Activated CD4-positive, CD25-positive, alpha-beta regulatory T cell treated with anti-CD3 and anti-CD28 coated beads, Interleukin-2, amount 50 U/mL, for 16 hours (primary cell): ENCODE measurements around the gene OR52M1.

Experiments used
- DNase-seq: peaks from one replicate; pipeline ENCODE4 v3.0.0-alpha.2; 2020; ENCODE audit warnings: low read depth, low spot score

Gene OR52M1

GRCh38 chr11:4565371-4565770 is 20.4 kb downstream of the OR52M1 start:
- DNase-seq, result no peak

- DNase-seq, result no peak
Measured at GRCh38 chr11:4569075-4569474, 24.1 kb downstream of the OR52M1 start.

- DNase-seq, result no peak
Measured at GRCh38 chr11:4576880-4577279, 31.9 kb downstream of the OR52M1 start.

DNA sequence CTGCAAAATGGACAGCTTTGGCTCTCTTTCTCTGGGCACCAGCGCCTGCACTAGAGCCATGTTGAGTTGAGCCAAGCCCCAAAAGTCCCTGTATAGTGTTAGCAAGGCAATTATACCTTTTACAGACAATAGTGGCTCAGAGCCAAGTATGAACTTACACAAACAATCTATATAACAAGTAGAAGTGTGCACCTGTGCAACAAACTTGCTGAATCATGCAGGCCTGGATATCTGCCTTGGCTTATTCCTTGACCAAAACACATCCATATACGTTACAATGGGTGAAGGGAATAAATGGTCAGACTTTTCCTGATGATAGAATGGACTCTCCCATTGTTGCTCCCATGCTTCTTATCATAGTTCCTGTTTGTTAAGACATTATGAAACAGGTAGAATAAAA is 32.8 kb downstream of the OR52M1 start:
- DNase-seq, result no peak

DNA sequence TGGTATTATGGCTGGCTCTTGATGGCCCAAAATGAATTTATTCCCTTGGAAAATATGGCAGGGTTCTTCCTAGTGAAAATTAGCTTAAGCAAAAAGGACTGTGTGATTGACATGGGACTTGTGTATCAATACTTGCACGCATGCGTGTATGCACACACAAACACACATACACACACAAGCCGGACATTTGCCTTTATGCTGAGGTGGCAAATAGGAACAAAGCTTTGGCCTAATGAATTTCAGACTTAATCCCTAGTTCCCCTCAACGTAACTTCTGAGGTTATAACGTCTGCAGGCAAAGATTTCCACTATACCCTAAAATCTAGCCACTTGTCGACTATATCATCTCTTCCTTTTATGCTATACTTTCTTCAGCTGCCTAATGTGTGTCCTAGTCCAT is 33.6 kb downstream of the OR52M1 start:
- no peak for DNase-seq

DNA sequence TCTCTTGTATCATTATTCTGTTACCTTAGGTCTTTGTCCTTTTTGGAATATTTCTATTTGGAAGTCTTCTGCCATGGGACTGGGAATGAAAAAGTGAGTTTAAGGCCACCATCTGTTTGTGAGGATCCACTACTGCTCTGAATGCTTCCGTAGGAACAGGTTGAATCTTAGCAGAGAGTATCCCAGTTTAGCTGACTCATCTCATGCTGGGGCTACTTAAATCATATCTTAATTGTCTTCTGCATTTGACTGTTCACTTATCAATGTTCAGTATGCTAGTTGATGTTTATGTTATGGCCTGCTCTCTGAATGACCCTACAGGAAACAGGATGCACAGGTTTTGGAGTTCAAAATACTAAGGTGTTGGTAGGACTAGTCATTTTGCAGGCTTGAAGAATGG is 35.1 kb downstream of the OR52M1 start:
- DNase-seq, result no peak

GRCh38 chr11:4581443-4581842 is 36.5 kb downstream of the OR52M1 start, which contains the start of gene OR52I2:
Gene OR52I2 (plus strand): TSS chr11:4581743.
- DNase-seq, result no peak

DNA sequence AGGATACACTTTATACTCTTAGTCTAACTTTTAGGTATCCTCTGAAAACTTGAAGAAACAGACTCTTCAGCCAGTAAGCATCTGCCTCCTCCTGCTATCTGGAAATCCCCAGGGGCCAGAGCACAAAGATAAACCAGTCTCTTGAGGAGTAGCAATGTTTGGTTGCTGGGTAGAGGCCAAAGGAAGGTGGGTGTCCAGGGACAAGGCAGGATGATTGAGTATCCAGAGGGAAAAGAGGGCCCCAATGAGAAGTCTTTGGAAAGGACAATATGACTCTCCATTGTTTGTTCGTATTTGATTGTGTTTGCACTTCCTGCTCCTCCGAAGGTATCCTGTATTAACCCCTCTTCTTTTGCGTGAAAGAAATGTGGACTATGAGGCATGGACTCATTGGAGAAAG is 44.0 kb downstream of the OR52M1 start:
- no peak for DNase-seq

- no peak for DNase-seq
Measured at GRCh38 chr11:4593739-4594138, 48.7 kb downstream of the OR52M1 start, which contains the start of gene OR52I1. Gene OR52I1 (plus strand): TSS chr11:4594039. CDS start chr11:4594039, 0 bp downstream.
